ACC112 (cell line): ENCODE measurements around the gene RPTOR.

Source experiments
- H2AFZ ChIP-seq: fragments of 200-600 bp; sonication (generic); one replicate; pipeline ENCODE4 v1.6.0; 2017; ENCODE audit warnings: antibody characterized with exemption, low read length; ENCODE audit not compliant: unreplicated experiment
- H3K27ac ChIP-seq: fragments of 200-600 bp; sonication (generic); 2 replicates; pipeline ENCODE4 v1.5.1; 2014; ENCODE audit warnings: low read depth, mild to moderate bottlenecking, antibody characterized with exemption, low read length, moderate library complexity
- H3K27me3 ChIP-seq: fragments of 200-600 bp; sonication (generic); 2 replicates; pipeline ENCODE4 v1.6.1; 2014; ENCODE audit warnings: mild to moderate bottlenecking, antibody characterized with exemption, low read length, moderate library complexity, mixed read lengths; ENCODE audit not compliant: insufficient read depth
- H3K36me3 ChIP-seq: fragments of 200-600 bp; sonication (generic); 2 replicates; pipeline ENCODE4 v1.6.1; 2016; ENCODE audit warnings: mild to moderate bottlenecking, antibody characterized with exemption, low read length, moderate library complexity, mixed read lengths; ENCODE audit not compliant: insufficient read depth
- H3K4me1 ChIP-seq: fragments of 200-600 bp; sonication (generic); one replicate; pipeline ENCODE4 v1.6.1; 2016; ENCODE audit warnings: low read length, mixed read lengths; ENCODE audit not compliant: insufficient read depth, unreplicated experiment, control insufficient read depth
- H3K4me3 ChIP-seq: fragments of 200-600 bp; sonication (generic); 2 replicates; pipeline ENCODE4 v1.5.1; 2014; ENCODE audit warnings: mild to moderate bottlenecking, low read depth, low read length
- H3K79me2 ChIP-seq: fragments of 200-600 bp; sonication (generic); one replicate; pipeline ENCODE4 v1.6.0; 2016; ENCODE audit warnings: low read length; ENCODE audit not compliant: control insufficient read depth, unreplicated experiment, insufficient read depth

The RPTOR gene

GRCh38 chr17:80818871-80819270 lies 274.2 kb downstream of the RPTOR start:
- Histone ChIP-seq H2AFZ (no peak overlapping the region), H3K27me3 (no peaks in the 10 kb centered on the region), H3K36me3 (no peaks in the 10 kb centered on the region), H3K4me1 (peaks cover 6% of the 10 kb centered on the region), H3K79me2 (no peaks in the 10 kb centered on the region), H3K4me3 (no peak overlapping the region), H3K27ac (no peak overlapping the region)

GRCh38 chr17:80819422-80820164 lies 275.0 kb downstream of the RPTOR start:
- Histone ChIP-seq H3K79me2 (no peaks in the 10 kb centered on the region), H3K36me3 (no peaks in the 10 kb centered on the region), H3K27me3 (no peaks in the 10 kb centered on the region), H2AFZ (no peak overlapping the region), H3K27ac (no peak overlapping the region), H3K4me1 (peaks cover 6% of the 10 kb centered on the region), H3K4me3 (no peak overlapping the region)

- Histone ChIP-seq H3K4me1 (peaks cover 6% of the 10 kb centered on the region), H3K79me2 (no peaks in the 10 kb centered on the region), H3K27me3 (no peaks in the 10 kb centered on the region), H3K4me3 (no peak overlapping the region), H2AFZ (no peak overlapping the region), H3K27ac (no peak overlapping the region), H3K36me3 (no peaks in the 10 kb centered on the region)
Observed at GRCh38 chr17:80820331-80820730, 275.7 kb downstream of the RPTOR start.

- H3K36me3 ChIP-seq: no peaks in the 10 kb centered on the region
Observed at GRCh38 chr17:80821546-80821945, 276.9 kb downstream of the RPTOR start.

GRCh38 chr17:80822021-80822699 lies 277.5 kb downstream of the RPTOR start:
- no peaks in the 10 kb centered on the region for H3K36me3 ChIP-seq
- no peaks in the 10 kb centered on the region for H3K79me2 ChIP-seq
- H3K4me3 ChIP-seq: no peak overlapping the region
- H3K4me1 ChIP-seq: peaks cover 13% of the 10 kb centered on the region
- no peak overlapping the region for H2AFZ ChIP-seq
- no peaks in the 10 kb centered on the region for H3K27me3 ChIP-seq
- no peak overlapping the region for H3K27ac ChIP-seq

More at GRCh38 chr17:80821546-80821945, 276.9 kb downstream of the RPTOR start:
- peaks cover 9% of the 10 kb centered on the region for H3K4me1 ChIP-seq
- H3K27me3 ChIP-seq: no peaks in the 10 kb centered on the region
- H2AFZ ChIP-seq: no peak overlapping the region
- H3K79me2 ChIP-seq: no peaks in the 10 kb centered on the region
- no peak overlapping the region for H3K27ac ChIP-seq
- no peak overlapping the region for H3K4me3 ChIP-seq

- no peaks in the 10 kb centered on the region for H3K79me2 ChIP-seq
- no peak overlapping the region for H3K27ac ChIP-seq
- H3K4me3 ChIP-seq: no peak overlapping the region
- H3K4me1 ChIP-seq: peaks cover 17% of the 10 kb centered on the region
- H3K36me3 ChIP-seq: no peaks in the 10 kb centered on the region
- no peaks in the 10 kb centered on the region for H3K27me3 ChIP-seq
- H2AFZ ChIP-seq: no peak overlapping the region
Observed at GRCh38 chr17:80822700-80823410, 278.2 kb downstream of the RPTOR start.

- Histone ChIP-seq H3K4me1 (peaks cover 15% of the 10 kb centered on the region), H3K36me3 (no peaks in the 10 kb centered on the region), H2AFZ (no peak overlapping the region), H3K27ac (no peak overlapping the region), H3K79me2 (no peaks in the 10 kb centered on the region), H3K27me3 (no peaks in the 10 kb centered on the region), H3K4me3 (no peak overlapping the region)
Observed at GRCh38 chr17:80824549-80825470, 280.2 kb downstream of the RPTOR start.

- H2AFZ ChIP-seq: no peak overlapping the region
- H3K27me3 ChIP-seq: no peaks in the 10 kb centered on the region
- peaks cover 15% of the 10 kb centered on the region for H3K4me1 ChIP-seq
- no peaks in the 10 kb centered on the region for H3K79me2 ChIP-seq
- H3K36me3 ChIP-seq: no peaks in the 10 kb centered on the region
- H3K4me3 ChIP-seq: no peak overlapping the region
- H3K27ac ChIP-seq: peak overlapping the region; percentile 78; the same call in 1 of the 2 replicates
Observed at GRCh38 chr17:80825471-80826345, 281.1 kb downstream of the RPTOR start.

- Histone ChIP-seq H3K79me2 (no peaks in the 10 kb centered on the region), H3K27me3 (no peaks in the 10 kb centered on the region), H3K4me1 (peaks cover 15% of the 10 kb centered on the region), H3K36me3 (no peaks in the 10 kb centered on the region; the same call in 1 of the 2 replicates), H3K4me3 (no peak overlapping the region), H2AFZ (no peak overlapping the region), H3K27ac (peak overlapping the region; percentile 78)
Observed at GRCh38 chr17:80826346-80826954, 281.8 kb downstream of the RPTOR start.
